Fibroblast of lung (primary cell): ENCODE results near the gene TNFSF15. TPM values are rescaled to one million over a fixed set of nuclear protein-coding genes. Genes with fewer than 3 reads are reported as not detected.

Experiments used
- DNase-seq, 2 donors: peaks; one replicate each; pipeline versions ENCODE4 v3.0.0 to v3.0.0-alpha.2; 2010; ENCODE audit warnings: low read depth in 2 of 2
- H2AFZ ChIP-seq: 2 replicates; pipeline ENCODE4 v1.5.1; 2012; ENCODE audit warnings: low read length, control low read depth, inconsistent platforms
- H3K27ac ChIP-seq: 2 replicates; pipeline ENCODE4 v1.5.1; 2011; ENCODE audit warnings: low read length, control low read depth; ENCODE audit not compliant: insufficient read depth
- H3K27me3 ChIP-seq: 2 replicates; pipeline ENCODE4 v1.5.1; 2011; ENCODE audit warnings: mild to moderate bottlenecking, low read length; ENCODE audit not compliant: control insufficient read depth, insufficient read depth
- H3K36me3 ChIP-seq: 2 replicates; pipeline ENCODE4 v1.5.1; 2011; ENCODE audit warnings: low read length; ENCODE audit not compliant: control insufficient read depth, insufficient read depth
- H3K4me1 ChIP-seq: 2 replicates; pipeline ENCODE4 v1.5.1; 2011; ENCODE audit warnings: low read length; ENCODE audit not compliant: control insufficient read depth, insufficient read depth; ENCODE audit errors: extremely low read depth
- H3K4me2 ChIP-seq: 2 replicates; pipeline ENCODE4 v1.5.1; 2011; ENCODE audit warnings: low read length, control low read depth; ENCODE audit not compliant: insufficient read depth; ENCODE audit errors: extremely low read depth
- H3K4me3 ChIP-seq, 4 experiments: fragments of 200-600 bp in 1 of 4; sonication (generic) in 1 of 4; replicated peaks in 1 of 4; 2 replicates each; pipeline ENCODE4 v1.5.1; 2011 to 2016; ENCODE audit warnings: low read length in 4 of 4, low read depth in 3 of 4, mild to moderate bottlenecking in 3 of 4, control low read depth in 2 of 4, inconsistent platforms in 1 of 4, mixed read lengths in 1 of 4; ENCODE audit not compliant: insufficient read depth in 1 of 4; ENCODE audit errors: control extremely low read depth in 1 of 4
- H3K79me2 ChIP-seq: 2 replicates; pipeline ENCODE4 v1.5.1; 2012; ENCODE audit warnings: mild to moderate bottlenecking, low read length, inconsistent platforms; ENCODE audit not compliant: control insufficient read depth, insufficient read depth
- H3K9ac ChIP-seq: 2 replicates; pipeline ENCODE4 v1.5.1; 2011; ENCODE audit warnings: mild to moderate bottlenecking, low read length, control low read depth; ENCODE audit not compliant: insufficient read depth
- H3K9me3 ChIP-seq: 2 replicates; pipeline ENCODE4 v1.5.1; 2012; ENCODE audit warnings: low read depth, low read length; ENCODE audit not compliant: control insufficient read depth, insufficient read depth
- H4K20me1 ChIP-seq: 2 replicates; pipeline ENCODE4 v1.5.1; 2011; ENCODE audit warnings: low read length; ENCODE audit not compliant: control insufficient read depth, insufficient read depth; ENCODE audit errors: extremely low read depth
- CTCF ChIP-seq, 2 donors: IDR thresholded peaks in 1 of 2; conservative IDR thresholded peaks in 1 of 2; 1 replicate in 1 of 2; 2 replicates in 1 of 2; pipeline ENCODE4 v1.5.1; 2011 to 2012; ENCODE audit warnings: low read length in 2 of 2, control low read depth in 1 of 2, inconsistent platforms in 1 of 2, low read depth in 1 of 2, mild to moderate bottlenecking in 1 of 2
- EZH2 ChIP-seq: IDR thresholded peaks from 2 replicates; pipeline ENCODE4 v1.5.1; 2012; ENCODE audit warnings: low read length, control low read depth, mild to moderate bottlenecking; ENCODE audit errors: missing control alignments
- polyA plus RNA-seq, 2 donors: library from polyadenylated mRNA; depleted of rRNA in 1 of 2; stranded (reverse) in 1 of 2; unstranded in 1 of 2; fragments of >200 nt; gene quantifications; 2 replicates each; pipeline ENCODE4 v1.2.1, GENCODE V29; 2011 to 2012; ENCODE audit warnings: missing spikeins in 1 of 2
- total RNA-seq: library from RNA; depleted of rRNA; stranded (reverse); fragments of >200 nt; gene quantifications from 2 replicates; pipeline ENCODE4 v1.2.1, GENCODE V29; 2014

The TNFSF15 gene
- total and polyA plus RNA-seq, 2 donors (not counting 1 experiment from before 2014, with no cell fraction given) = 0.33 to 0.76 TPM

DNA sequence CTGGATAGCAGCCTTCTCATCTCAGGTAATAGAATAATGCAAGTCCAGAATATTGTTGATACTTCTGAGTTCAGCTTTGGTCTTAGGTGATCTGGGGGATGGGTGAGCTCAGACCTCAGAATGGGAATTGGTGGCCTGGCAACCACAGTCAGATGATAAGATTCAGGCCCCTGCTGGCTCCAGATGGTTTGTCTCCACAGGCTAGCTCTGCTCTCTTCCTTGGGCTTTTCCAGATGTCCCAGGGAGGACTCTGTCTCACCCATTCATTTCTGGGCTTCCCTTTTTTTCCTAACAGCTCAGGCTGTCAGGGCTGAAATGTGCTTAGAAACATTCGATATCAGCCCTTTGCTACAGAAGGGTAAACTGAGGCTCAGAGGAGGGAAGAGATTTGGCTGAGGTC lies 17.6 kb upstream of the TNFSF15 start:
- Histone ChIP-seq H3K36me3 (no peaks in the 10 kb centered on the region), H3K4me1 (no peaks in the 10 kb centered on the region), H4K20me1 (no peaks in the 10 kb centered on the region), H3K9me3 (no peaks in the 10 kb centered on the region), H3K4me2 (no peak overlapping the region), H3K27ac (no peak overlapping the region), H3K4me3 (no peak overlapping the region), H3K27me3 (no peaks in the 10 kb centered on the region), H3K79me2 (no peaks in the 10 kb centered on the region), H3K9ac (no peak overlapping the region), H2AFZ (no peak overlapping the region)
- TF ChIP-seq CTCF (conservative IDR thresholded peaks at IDR 0.05 in 1 of 2, IDR thresholded peaks at IDR 0.05 in 1 of 2; ENCODE audit: low read depth in 1 of 2, low read length in 2 of 2) (no peak), EZH2 (no peak)
- no peak for DNase-seq

GRCh38 chr9:114822708-114823107 lies 16.9 kb upstream of the TNFSF15 start:
- DNase-seq = no peak
- Histone ChIP-seq H3K27me3 (no peaks in the 10 kb centered on the region), H3K27ac (no peak overlapping the region), H3K4me2 (no peak overlapping the region), H3K79me2 (no peaks in the 10 kb centered on the region), H3K9me3 (no peaks in the 10 kb centered on the region), H3K36me3 (no peaks in the 10 kb centered on the region), H3K4me1 (no peaks in the 10 kb centered on the region), H3K4me3 (no peak overlapping the region), H3K9ac (no peak overlapping the region), H4K20me1 (no peaks in the 10 kb centered on the region), H2AFZ (no peak overlapping the region)
- TF ChIP-seq EZH2 (no peak), CTCF (conservative IDR thresholded peaks at IDR 0.05 in 1 of 2, IDR thresholded peaks at IDR 0.05 in 1 of 2; ENCODE audit: low read depth in 1 of 2, low read length in 2 of 2) (no peak)

GRCh38 chr9:114820776-114821501 lies 15.1 kb upstream of the TNFSF15 start:
- H2AFZ ChIP-seq = no peak overlapping the region
- no peak overlapping the region for H3K4me3 ChIP-seq
- H4K20me1 ChIP-seq = no peaks in the 10 kb centered on the region
- DNase-seq = no peak
- H3K4me2 ChIP-seq = no peak overlapping the region
- H3K27me3 ChIP-seq = no peaks in the 10 kb centered on the region
- H3K9ac ChIP-seq = no peak overlapping the region
- H3K36me3 ChIP-seq = no peaks in the 10 kb centered on the region
- TF ChIP-seq EZH2 (no peak), CTCF (conservative IDR thresholded peaks at IDR 0.05 in 1 of 2, IDR thresholded peaks at IDR 0.05 in 1 of 2; ENCODE audit: low read depth in 1 of 2, low read length in 2 of 2) (no peak)
- no peaks in the 10 kb centered on the region for H3K79me2 ChIP-seq
- H3K27ac ChIP-seq = no peak overlapping the region
- no peaks in the 10 kb centered on the region for H3K9me3 ChIP-seq
- H3K4me1 ChIP-seq = no peaks in the 10 kb centered on the region
